Caco-2 (cell line): ENCODE measurements around the gene AARS1. TPM values are rescaled to one million over a fixed set of nuclear protein-coding genes. Genes with fewer than 3 reads are reported as not detected.
"Not testable (repeated sequence)": the region's sequence is repeated elsewhere in the genome, so short reads cannot be mapped to it uniquely, and the experiment has no call there.

Source experiments
- BruUV-seq: library from RNA; stranded (reverse); fragments of 400-500 nt; replicated peaks from 2 replicates; lab custom pipeline; 2021; lab: Mats Ljungman, UMichigan
- CTCF ChIA-PET: fragments of 300-600 bp; sonication (Branson Sonifier 250); formaldehyde crosslinking; loops from one replicate; lab custom pipeline; 2022; ENCODE audit warnings: antibody characterized with exemption; lab: Charles Lee
- POLR2A ChIA-PET: fragments of 300-600 bp; sonication (Branson Sonifier 250); formaldehyde crosslinking; loops from one replicate; lab custom pipeline; 2022; ENCODE audit warnings: antibody characterized with exemption; lab: Charles Lee
- DNase-seq, 2 experiments: peaks; one replicate each; pipeline versions ENCODE4 v3.0.0 to v3.0.0-alpha.2; 2020 to 2022
- H3K27me3 ChIP-seq: replicated peaks from 2 replicates; pipeline ENCODE4 v1.6.0; 2011; ENCODE audit warnings: low read length; ENCODE audit not compliant: control insufficient read depth, insufficient read depth
- H3K36me3 ChIP-seq: 2 replicates; pipeline ENCODE4 v1.5.1; 2011; ENCODE audit warnings: low read length; ENCODE audit not compliant: control insufficient read depth, insufficient read depth
- H3K4me1 ChIP-seq: fragments of 250-450 bp; sonication (Bioruptor Pico); 2 replicates; pipeline ENCODE4 v1.5.1; 2020; ENCODE audit warnings: mild to moderate bottlenecking
- H3K4me3 ChIP-seq: 2 replicates; pipeline ENCODE4 v1.5.1; 2011; ENCODE audit warnings: low read depth, mild to moderate bottlenecking, control low read depth, low read length
- H3K9me3 ChIP-seq: fragments of 250-450 bp; sonication (Bioruptor Pico); 2 replicates; pipeline ENCODE4 v1.5.1; 2020; ENCODE audit warnings: mild to moderate bottlenecking, moderate library complexity
- H3K27ac Mint-ChIP-seq: one replicate; pipeline ENCODE4 v1.8.0; 2022; ENCODE audit warnings: mixed read lengths; ENCODE audit not compliant: unreplicated experiment
- H3K27me3 Mint-ChIP-seq: one replicate; pipeline ENCODE4 v1.8.0; 2022; ENCODE audit warnings: mixed read lengths; ENCODE audit not compliant: insufficient read depth, unreplicated experiment
- H3K36me3 Mint-ChIP-seq: one replicate; pipeline ENCODE4 v1.8.0; 2022; ENCODE audit warnings: mild to moderate bottlenecking, mixed read lengths; ENCODE audit not compliant: insufficient read depth, unreplicated experiment
- H3K4me1 Mint-ChIP-seq: one replicate; pipeline ENCODE4 v1.8.0; 2022; ENCODE audit warnings: low read depth, mixed read lengths; ENCODE audit not compliant: unreplicated experiment
- H3K4me3 Mint-ChIP-seq: one replicate; pipeline ENCODE4 v1.8.0; 2022; ENCODE audit warnings: mild to moderate bottlenecking, moderate library complexity, mixed read lengths; ENCODE audit not compliant: unreplicated experiment
- H3K9me3 Mint-ChIP-seq: one replicate; pipeline ENCODE4 v1.8.0; 2022; ENCODE audit warnings: mixed read lengths; ENCODE audit not compliant: unreplicated experiment
- intact Hi-C: fragments of 100-400 bp; cut with micrococcal nuclease; formaldehyde crosslinking; loops from one replicate; pipeline ENCODE4 v1.10.0; 2022; ENCODE audit not compliant: unreplicated experiment
- total RNA-seq: library from RNA; stranded (reverse); gene quantifications from 2 replicates; pipeline ENCODE4 v1.2.3, GENCODE V29; 2022

AARS1 gene
- total RNA-seq, 1 experiment from 2014 or later: 449 TPM

- H3K4me3 Mint-ChIP-seq, H3K27me3 ChIP-seq, POLR2A ChIA-PET, H3K9me3 ChIP-seq, H3K4me1 Mint-ChIP-seq, H3K4me3 ChIP-seq, intact Hi-C loops, DNase-seq, H3K36me3 ChIP-seq, H3K27me3 Mint-ChIP-seq, H3K4me1 ChIP-seq, BruUV-seq, CTCF ChIA-PET, H3K27ac Mint-ChIP-seq: not testable (repeated sequence)
- H3K9me3 Mint-ChIP-seq: peaks cover 11% of the 10 kb centered on the region
- H3K36me3 Mint-ChIP-seq: peaks cover 23% of the 10 kb centered on the region
Observed at GRCh38 chr16:70204010-70204409, 85.3 kb downstream of the AARS1 start.

GRCh38 chr16:70203508-70203907 is 85.8 kb downstream of the AARS1 start:
- H3K4me3 Mint-ChIP-seq, CTCF ChIA-PET, H3K27ac Mint-ChIP-seq, intact Hi-C loops, H3K27me3 ChIP-seq, H3K4me3 ChIP-seq, H3K9me3 ChIP-seq, POLR2A ChIA-PET, H3K27me3 Mint-ChIP-seq, H3K36me3 ChIP-seq, H3K4me1 Mint-ChIP-seq, BruUV-seq, DNase-seq, H3K4me1 ChIP-seq: not testable (repeated sequence)
- H3K36me3 Mint-ChIP-seq: peaks cover 23% of the 10 kb centered on the region
- H3K9me3 Mint-ChIP-seq: peaks cover 11% of the 10 kb centered on the region

Other genes with a start within 250 kb of the AARS1 start
- gene PDPR, start 175.2 kb downstream of the AARS1 start, total RNA-seq: 40.2 and 42.9 TPM in 2 replicates
- gene CLEC18C, start 115.7 kb downstream of the AARS1 start, total RNA-seq: 0.50 TPM in 1 of 2 replicates, not detected in the other
- 33.6 and 34.6 TPM in 2 replicates for gene EXOSC6, start 37.6 kb downstream of the AARS1 start, total RNA-seq
- 72.4 and 74.5 TPM in 2 replicates for gene DDX19B, start 9.7 kb upstream of the AARS1 start, total RNA-seq
- 62.0 and 72.5 TPM in 2 replicates for gene DDX19A, start 57.4 kb upstream of the AARS1 start, total RNA-seq
- gene ST3GAL2, start 149.6 kb upstream of the AARS1 start, total RNA-seq: 30.3 and 31.1 TPM in 2 replicates
- gene FCSK, start 165.1 kb upstream of the AARS1 start, total RNA-seq: 25.5 and 27.9 TPM in 2 replicates
- 88.5 and 90.3 TPM in 2 replicates for gene COG4, start 234.0 kb upstream of the AARS1 start, total RNA-seq
- 387 and 439 TPM in 2 replicates for gene SF3B3, start 234.3 kb upstream of the AARS1 start, total RNA-seq